ENCODE data around the gene CHRM1.

CHRM1 gene

DNA sequence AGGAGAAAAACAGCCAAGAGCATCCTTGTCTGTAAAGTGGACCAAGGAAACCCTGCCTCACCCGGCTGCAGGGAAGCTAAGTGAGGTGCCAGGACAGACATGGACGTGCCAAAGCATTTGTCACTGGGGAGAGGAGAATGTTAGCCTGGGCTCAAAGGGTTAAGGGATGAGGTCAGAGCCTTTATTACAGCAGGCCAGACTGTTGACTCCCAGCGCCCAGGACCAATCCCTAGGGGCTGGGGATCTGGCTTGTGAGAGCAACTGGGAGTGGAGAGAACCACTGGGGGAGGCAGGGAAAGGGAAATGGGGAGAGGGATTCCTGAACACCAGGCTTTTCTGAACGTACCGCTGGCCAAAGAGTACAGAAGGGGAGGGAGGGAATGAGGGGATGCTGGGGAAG lies 2.6 kb downstream of the CHRM1 start:
- Mint-ChIP-seq H3K27me3 (peaks cover 39% of the 10 kb centered on the region), H3K4me1 (peaks cover 10% of the 10 kb centered on the region), H3K9me3 (no peaks in the 10 kb centered on the region), H3K4me3 (no peak overlapping the region), H3K36me3 (no peaks in the 10 kb centered on the region), H3K27ac (no peak overlapping the region)
- ATAC-seq: no peak

DNA sequence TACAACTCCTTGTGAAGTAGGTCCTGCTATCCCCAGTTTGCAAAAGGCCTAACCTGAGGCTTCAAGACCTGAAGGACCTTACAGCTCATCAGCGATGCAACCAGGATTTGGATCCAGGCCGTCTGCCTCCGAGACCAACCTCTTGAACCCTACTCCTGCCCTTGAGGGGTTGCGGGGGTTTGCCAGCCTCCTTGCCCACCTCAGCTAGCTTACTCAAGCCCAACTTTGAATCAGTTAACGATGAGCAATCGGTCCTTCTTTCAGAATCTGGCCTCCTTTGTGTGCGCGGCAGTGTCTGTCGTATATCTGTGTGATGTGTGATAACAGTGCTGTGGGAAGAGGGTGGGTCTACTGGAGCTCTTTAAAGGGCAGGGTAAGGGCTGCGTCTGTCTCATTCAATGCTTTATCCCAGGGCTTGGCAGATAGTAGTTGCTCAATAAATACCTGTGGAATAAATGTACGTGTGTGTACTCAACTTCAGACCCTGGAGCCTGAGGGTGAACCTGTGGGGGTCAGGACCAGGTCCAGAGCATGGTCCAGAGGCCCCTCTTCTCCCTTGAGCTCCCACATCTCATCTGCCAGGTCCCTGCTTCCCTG lies 3.2 kb downstream of the CHRM1 start:
- no peaks in the 10 kb centered on the region for H3K36me3 Mint-ChIP-seq
- no peak overlapping the region for H3K4me3 Mint-ChIP-seq
- peaks cover 34% of the 10 kb centered on the region for H3K27me3 Mint-ChIP-seq
- H3K27ac Mint-ChIP-seq: no peak overlapping the region
- no peak for ATAC-seq
- H3K4me1 Mint-ChIP-seq: peaks cover 6% of the 10 kb centered on the region
- H3K9me3 Mint-ChIP-seq: no peaks in the 10 kb centered on the region

DNA sequence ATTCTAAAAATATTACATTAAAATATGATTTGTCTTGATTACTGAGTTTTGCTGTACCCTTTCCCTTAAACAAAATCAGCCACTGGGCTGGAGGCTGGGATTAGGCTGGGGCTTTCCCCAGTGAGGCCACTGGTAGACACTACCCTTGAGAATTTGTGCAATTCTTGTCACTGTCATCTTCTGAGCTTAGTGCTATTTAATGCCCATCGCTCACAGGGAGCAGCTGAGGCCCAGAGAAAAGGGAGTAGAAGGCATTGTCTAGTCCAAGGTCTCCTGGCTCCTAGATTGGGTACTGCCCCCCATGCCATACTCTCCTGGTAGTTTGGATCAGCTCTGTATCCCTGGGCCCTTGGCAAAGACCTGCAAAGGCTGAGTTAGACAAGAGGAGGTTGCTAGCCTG lies 6.7 kb downstream of the CHRM1 start:
- Mint-ChIP-seq H3K27me3 (peaks cover 48% of the 10 kb centered on the region), H3K9me3 (no peaks in the 10 kb centered on the region), H3K4me1 (no peaks in the 10 kb centered on the region), H3K36me3 (no peaks in the 10 kb centered on the region), H3K27ac (no peak overlapping the region), H3K4me3 (no peak overlapping the region)
- ATAC-seq: no peak

DNA sequence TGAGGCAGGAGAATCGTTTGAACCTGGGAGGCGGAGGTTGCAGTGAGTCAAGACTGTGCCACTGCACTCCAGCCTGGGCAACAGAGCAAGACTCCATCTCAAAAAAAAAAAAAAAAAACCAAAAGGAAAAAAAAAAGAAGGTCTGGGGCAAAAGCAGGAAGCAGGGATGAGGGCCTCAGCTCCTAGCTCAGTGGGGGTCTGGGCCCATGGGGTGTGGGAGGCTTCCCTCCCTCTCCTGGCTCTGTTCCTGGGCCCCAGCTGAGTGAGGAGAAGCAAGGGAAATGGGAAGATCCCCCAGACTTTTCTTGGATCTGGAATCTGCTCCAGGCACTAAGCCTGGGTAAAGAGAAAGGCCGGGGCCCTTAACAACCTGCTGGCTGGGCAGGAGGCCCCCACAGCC lies 8.9 kb downstream of the CHRM1 start:
- Mint-ChIP-seq H3K27ac (no peak overlapping the region), H3K36me3 (no peaks in the 10 kb centered on the region), H3K9me3 (no peaks in the 10 kb centered on the region), H3K4me3 (no peak overlapping the region), H3K4me1 (no peaks in the 10 kb centered on the region), H3K27me3 (peaks cover 49% of the 10 kb centered on the region)
- no peak for ATAC-seq

DNA sequence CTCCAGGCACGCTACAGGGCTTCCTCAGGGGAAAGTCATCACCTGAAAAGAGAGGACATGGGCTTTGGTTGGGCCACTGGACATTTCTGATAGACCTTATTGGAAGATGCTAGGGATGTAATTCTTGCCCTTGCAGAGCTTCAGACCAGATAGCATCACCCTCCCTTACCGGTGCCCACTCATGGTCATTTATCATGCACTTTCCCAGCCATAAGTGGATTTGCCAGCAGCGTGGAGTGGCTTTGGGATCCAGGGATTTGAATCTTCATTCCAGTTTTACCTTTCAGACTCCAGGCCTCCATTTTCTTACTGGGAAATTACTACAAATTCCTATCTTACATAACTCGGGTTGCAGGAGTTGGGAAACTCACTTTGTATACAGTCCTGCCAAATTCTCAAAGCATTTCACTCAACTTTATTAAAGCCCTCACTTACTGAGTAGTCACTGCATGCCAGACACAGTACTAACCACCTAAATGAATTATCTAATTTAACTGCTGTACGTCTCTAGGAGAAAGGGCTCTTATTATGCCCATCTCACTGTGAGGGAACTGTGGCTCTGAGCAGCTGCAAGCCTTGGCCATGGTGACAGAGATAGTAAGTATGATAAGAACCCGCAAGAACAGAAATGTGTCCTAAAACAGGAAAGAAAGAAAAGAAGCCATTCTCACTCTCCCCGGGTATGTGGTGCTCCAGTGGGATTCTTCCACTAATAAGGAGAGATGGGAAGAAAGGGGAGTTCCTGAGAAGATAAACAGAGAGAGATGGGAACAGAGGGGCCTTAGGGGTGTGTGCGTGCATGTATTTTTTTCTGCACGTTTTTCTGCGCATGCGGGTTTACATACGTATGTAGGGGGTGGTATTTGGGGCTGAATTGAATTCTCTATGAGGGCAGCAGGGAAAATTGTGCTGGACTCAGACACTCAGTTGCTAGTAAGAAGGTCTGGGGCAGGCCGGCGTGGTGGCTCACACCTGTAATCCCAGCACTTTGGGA lies 9.7 kb downstream of the CHRM1 start:
- Mint-ChIP-seq H3K9me3 (no peaks in the 10 kb centered on the region), H3K27me3 (peaks cover 49% of the 10 kb centered on the region), H3K4me3 (no peak overlapping the region), H3K36me3 (no peaks in the 10 kb centered on the region), H3K4me1 (no peaks in the 10 kb centered on the region), H3K27ac (no peak overlapping the region)
- ATAC-seq: no peak

DNA sequence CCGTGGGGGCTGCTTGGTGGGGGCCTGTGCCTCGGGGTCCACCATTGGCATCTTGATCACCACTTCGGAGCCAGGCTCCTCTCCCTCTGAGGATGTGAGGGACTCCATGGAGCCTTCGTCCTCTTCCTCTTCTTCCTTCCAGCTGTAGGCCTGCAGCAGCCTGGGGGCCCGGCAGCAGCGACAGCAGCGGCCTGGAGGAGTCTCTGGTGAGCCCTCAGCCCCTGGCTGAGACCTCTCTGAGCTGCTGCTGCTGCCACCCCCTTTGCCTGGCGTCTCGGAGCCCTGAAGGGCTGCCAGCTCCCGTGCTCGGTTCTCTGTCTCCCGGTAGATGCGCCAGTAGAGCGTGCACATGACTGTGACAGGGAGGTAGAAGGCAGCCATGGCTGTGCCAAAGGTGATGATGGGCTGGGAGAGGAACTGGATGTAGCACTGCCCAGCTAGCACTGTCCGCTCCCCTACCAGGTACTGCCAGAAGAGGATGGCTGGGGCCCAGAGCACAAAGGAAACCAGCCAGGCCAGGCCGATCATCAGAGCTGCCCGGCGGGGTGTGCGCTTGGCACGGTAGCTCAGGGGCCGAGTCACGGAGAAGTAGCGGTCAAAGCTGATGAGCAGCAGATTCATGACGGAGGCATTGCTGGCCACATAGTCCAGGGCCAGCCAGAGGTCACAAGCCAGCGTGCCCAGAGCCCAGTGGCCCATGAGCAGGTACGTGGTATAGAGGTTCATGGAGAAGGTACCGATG lies 10.9 kb downstream of the CHRM1 start:
- no peak overlapping the region for H3K4me3 Mint-ChIP-seq
- H3K9me3 Mint-ChIP-seq: no peaks in the 10 kb centered on the region
- H3K27me3 Mint-ChIP-seq: peaks cover 49% of the 10 kb centered on the region

DNA sequence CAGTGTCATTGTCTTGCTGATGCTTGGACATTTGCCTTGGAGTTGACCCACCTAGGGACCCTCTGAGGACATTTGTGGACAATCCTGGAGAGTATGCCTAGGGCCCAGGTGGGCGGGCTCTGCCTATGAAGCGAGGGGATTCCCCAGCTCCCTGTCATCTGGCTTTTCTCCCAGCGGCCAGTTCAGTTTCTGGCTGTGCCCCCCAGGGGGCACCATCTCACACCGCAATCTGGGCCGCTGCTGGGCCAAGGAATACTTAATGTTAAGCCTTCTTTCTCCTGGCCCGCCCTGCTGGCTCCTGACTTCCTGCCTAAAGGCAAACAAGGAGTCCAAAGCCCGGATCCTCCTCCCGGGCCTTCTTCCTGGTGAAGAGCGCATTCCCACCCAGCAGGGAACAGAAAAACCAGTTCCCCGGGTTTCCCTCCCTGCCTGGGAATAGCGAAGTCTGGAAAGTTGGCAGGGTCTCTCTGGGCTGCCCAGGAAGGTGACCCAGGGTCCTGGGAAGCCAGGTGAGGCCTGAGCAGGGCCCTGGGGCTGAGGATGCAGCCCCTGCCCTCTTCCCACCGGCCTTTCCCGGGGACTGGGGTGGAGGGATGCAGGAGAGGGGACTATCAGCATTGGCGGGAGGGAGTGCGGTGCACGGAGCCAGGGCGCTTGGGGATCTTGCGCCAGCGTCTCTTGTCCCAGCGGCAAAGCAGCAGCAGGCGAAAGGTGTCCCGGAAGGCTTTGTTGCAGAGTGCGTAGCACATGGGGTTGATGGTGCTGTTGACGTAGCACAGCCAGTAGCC lies 11.9 kb downstream of the CHRM1 start:
- Mint-ChIP-seq H3K27ac (no peak overlapping the region), H3K27me3 (peaks cover 52% of the 10 kb centered on the region), H3K36me3 (no peaks in the 10 kb centered on the region), H3K4me3 (no peak overlapping the region), H3K4me1 (no peaks in the 10 kb centered on the region), H3K9me3 (no peaks in the 10 kb centered on the region)
- no peak for ATAC-seq

More for the DNA sequence above, 10.9 kb downstream of the CHRM1 start:
- no peaks in the 10 kb centered on the region for H3K4me1 Mint-ChIP-seq
- no peak overlapping the region for H3K27ac Mint-ChIP-seq
- ATAC-seq: no peak
- H3K36me3 Mint-ChIP-seq: no peaks in the 10 kb centered on the region

DNA sequence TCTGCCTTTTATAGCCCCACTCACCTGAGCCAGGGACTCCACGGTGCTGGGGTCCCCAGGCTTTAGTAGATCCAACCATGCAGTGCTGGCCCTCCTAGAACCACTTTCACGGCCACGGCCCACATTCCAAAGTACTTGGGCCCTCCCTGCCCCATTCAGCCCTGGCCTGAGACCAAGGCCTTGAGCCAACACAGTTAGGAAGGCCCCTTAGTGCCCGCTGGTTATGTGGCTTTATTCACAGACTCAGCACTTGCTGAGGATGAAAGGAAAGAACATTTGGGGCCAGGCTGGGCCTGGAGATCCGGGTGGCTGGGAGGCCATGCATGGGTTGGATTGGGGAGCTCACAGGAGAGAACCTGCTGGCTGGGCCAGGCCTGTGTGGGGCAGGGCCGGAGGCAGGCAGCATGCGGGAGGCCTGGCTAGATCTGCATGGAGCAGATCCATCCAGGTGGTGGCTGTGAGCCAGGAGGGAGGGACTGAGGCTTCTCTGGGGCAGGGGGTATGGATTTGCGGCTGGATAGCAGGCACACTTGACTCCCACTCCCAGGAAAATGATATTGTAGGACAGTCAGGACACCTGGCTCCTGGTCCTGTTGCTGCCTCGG lies 12.6 kb downstream of the CHRM1 start:
- no peaks in the 10 kb centered on the region for H3K9me3 Mint-ChIP-seq
- H3K36me3 Mint-ChIP-seq: no peaks in the 10 kb centered on the region
- no peaks in the 10 kb centered on the region for H3K4me1 Mint-ChIP-seq
- no peak overlapping the region for H3K4me3 Mint-ChIP-seq
- H3K27ac Mint-ChIP-seq: no peak overlapping the region
- no peak for ATAC-seq
- peaks cover 59% of the 10 kb centered on the region for H3K27me3 Mint-ChIP-seq

DNA sequence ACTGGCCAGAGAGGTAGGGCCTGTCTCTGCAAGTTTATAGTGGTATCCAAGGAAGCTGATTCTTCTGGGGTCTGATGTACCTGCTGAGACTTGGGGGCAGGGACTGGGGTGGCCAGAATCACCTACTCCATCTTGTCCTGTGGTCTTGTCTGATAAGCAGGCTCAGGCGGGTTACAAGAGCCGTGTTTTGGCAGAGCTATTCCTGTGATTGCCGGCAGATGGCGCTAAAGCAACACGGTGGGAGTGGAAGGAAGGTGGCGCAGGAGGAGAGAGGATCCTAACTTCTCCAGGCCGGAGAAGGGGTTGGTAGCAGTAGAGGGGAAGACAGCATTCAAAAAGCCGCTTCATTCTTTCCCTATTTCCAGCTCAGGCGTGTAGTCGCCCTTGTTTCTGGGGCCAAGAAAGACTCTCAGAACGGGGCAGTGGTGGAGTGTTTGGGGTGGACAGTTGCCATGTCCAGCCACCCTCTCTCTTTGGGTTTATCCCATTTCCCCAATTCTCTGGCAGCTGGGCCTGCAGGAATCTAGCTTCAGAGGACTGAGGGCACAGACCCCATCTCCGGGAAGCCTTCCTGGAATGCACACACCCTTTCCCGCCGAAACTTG lies 15.1 kb downstream of the CHRM1 start:
- peak; percentile 72 for ATAC-seq
- Mint-ChIP-seq H3K27me3 (peaks cover 40% of the 10 kb centered on the region), H3K27ac (no peak overlapping the region), H3K4me1 (no peaks in the 10 kb centered on the region), H3K36me3 (no peaks in the 10 kb centered on the region), H3K9me3 (no peaks in the 10 kb centered on the region), H3K4me3 (no peak overlapping the region)

DNA sequence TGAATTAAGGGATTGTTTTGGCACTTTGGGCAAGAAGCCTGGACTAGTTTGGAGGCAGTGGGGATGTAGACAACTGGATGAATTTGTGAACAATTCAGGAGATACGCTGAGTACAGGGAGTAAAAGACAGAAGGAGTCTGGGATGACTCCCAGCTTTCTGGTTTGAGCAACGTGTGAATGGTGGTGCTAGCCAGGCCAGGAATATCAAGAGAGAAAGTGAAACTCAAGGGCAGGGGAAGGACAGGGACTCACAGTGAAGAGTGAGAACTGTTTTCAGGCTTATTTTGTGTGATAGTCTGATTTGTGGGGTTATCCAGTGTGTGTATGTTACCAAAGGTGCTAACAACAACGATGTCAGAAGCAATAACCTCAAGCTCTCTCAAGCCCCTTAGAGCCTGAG lies 15.9 kb downstream of the CHRM1 start:
- Mint-ChIP-seq H3K36me3 (no peaks in the 10 kb centered on the region), H3K4me3 (no peak overlapping the region), H3K9me3 (no peaks in the 10 kb centered on the region), H3K27ac (no peak overlapping the region), H3K27me3 (peaks cover 39% of the 10 kb centered on the region), H3K4me1 (no peaks in the 10 kb centered on the region)
- ATAC-seq: no peak

DNA sequence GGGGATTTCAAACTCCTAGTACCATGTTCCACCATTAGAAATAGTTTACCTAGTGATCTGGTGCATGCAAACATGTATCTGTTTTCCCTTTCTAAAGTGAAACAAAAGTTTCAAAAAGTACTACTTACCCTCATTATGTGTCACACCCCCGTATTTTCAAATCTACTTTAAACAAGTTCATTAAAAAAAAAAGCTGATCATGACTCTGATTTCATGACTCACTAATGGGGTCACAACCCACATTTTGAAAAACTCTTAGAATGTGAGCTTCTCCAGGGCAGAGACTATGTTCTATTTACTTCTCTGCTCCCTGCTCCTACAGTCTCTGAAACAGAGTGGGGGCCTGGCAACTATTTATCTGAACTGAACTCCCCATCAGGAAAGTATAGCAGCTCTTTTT lies 18.2 kb downstream of the CHRM1 start:
- H3K27me3 Mint-ChIP-seq: peaks cover 24% of the 10 kb centered on the region
- no peak overlapping the region for H3K4me3 Mint-ChIP-seq
- H3K27ac Mint-ChIP-seq: no peak overlapping the region
- H3K9me3 Mint-ChIP-seq: no peaks in the 10 kb centered on the region
- no peak for ATAC-seq
- no peaks in the 10 kb centered on the region for H3K36me3 Mint-ChIP-seq
- H3K4me1 Mint-ChIP-seq: no peaks in the 10 kb centered on the region

DNA sequence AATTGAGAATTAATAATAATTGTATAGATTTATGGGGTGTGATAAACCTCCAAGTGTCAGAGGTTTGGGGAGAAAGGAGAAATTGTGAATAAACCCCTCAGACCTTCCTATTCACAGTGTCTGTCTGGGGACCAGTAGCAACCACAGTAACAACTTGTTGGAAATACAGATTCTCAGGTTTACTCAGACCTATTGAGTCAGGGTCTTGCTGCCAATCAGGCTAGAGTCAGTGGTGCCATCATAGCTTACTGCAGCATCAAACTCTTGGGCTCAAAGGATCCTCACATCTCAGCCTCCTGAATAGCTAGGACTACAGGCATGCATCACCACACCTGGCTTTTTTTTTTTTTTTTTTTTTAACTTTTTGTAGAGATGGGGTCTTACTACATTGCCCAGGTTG lies 23.1 kb downstream of the CHRM1 start:
- Mint-ChIP-seq H3K9me3 (no peaks in the 10 kb centered on the region), H3K36me3 (no peaks in the 10 kb centered on the region), H3K27me3 (peaks cover 45% of the 10 kb centered on the region), H3K4me1 (no peaks in the 10 kb centered on the region), H3K4me3 (no peak overlapping the region), H3K27ac (no peak overlapping the region)
- ATAC-seq: no peak

DNA sequence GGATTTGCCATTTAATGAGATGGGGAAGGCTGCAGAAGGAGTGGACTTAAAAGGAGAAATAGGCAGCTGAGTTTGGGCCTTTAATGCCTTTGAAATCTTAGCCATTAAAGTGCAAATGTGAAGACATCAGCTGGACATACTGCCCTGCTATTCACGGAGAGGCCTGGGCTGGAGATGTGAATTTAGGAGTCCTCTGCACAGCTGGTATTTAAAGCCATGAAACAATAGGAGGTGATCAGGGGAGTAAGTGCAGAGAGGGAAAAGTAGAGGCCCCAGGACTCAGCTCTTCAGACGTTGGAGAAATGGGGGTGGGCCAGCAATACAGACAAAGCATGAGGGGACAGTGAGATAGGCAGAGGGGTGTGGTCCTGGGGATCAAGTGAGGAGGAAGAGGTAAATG lies 23.9 kb downstream of the CHRM1 start:
- no peak for ATAC-seq
- no peaks in the 10 kb centered on the region for H3K36me3 Mint-ChIP-seq
- no peaks in the 10 kb centered on the region for H3K9me3 Mint-ChIP-seq
- no peak overlapping the region for H3K27ac Mint-ChIP-seq
- H3K27me3 Mint-ChIP-seq: peaks cover 45% of the 10 kb centered on the region
- no peaks in the 10 kb centered on the region for H3K4me1 Mint-ChIP-seq
- no peak overlapping the region for H3K4me3 Mint-ChIP-seq

DNA sequence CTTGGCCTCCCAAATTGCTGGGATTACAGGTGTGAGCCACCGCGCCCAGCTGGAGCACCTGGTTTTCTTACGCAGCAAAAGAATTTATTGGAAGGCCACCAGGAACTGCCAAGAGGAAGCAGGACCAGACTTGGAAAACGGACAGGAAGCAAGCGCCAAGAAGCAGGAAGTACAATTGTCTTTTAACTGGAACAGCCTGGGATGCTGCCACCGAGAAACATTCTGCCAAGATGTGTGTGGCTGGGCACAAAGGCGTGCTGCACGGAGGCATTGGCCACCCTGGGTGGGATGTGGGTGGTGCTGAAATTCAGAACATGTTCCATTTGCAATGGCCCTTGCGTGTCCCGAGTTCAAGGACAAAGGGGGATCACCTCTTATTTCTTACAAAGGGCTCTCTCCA lies 25.1 kb downstream of the CHRM1 start:
- H3K27ac Mint-ChIP-seq: no peak overlapping the region
- no peaks in the 10 kb centered on the region for H3K9me3 Mint-ChIP-seq
- no peaks in the 10 kb centered on the region for H3K36me3 Mint-ChIP-seq
- H3K4me3 Mint-ChIP-seq: no peak overlapping the region
- ATAC-seq: no peak
- no peaks in the 10 kb centered on the region for H3K4me1 Mint-ChIP-seq
- peaks cover 45% of the 10 kb centered on the region for H3K27me3 Mint-ChIP-seq

Measured in stimulated activated memory B cell treated with anti-CD40 and anti-IgM and Interleukin-4, amounts not matched to agents 10 μg/mL and 1 μg/mL and 100 μg/mL, for 72 hours (primary cell).